HG03097 (cell line): ENCODE results near the gene PSG6.
"Not testable (repeated sequence)": the region's sequence is repeated elsewhere in the genome, so short reads cannot be mapped to it uniquely, and the experiment has no call there.

Experiments used
- ATAC-seq: cut with Tn5 transposase; IDR thresholded peaks from one replicate; pipeline ENCODE4 v1.9.1; 2021; ENCODE audit not compliant: unreplicated experiment, low FRiP score

PSG6 gene

GRCh38 chr19:42912941-42913340, 4.8 kb downstream of the PSG6 start:
- not testable (repeated sequence) for ATAC-seq

GRCh38 chr19:42911731-42912130, 6.0 kb downstream of the PSG6 start:
- not testable (repeated sequence) for ATAC-seq

GRCh38 chr19:42906162-42906561, 11.5 kb downstream of the PSG6 start:
- not testable (repeated sequence) for ATAC-seq

- not testable (repeated sequence) for ATAC-seq
Observed at GRCh38 chr19:42900561-42900960, 17.1 kb downstream of the PSG6 start.

GRCh38 chr19:42899674-42900073, 18.0 kb downstream of the PSG6 start:
- not testable (repeated sequence) for ATAC-seq

- not testable (repeated sequence) for ATAC-seq
Observed at GRCh38 chr19:42899110-42899509, 18.6 kb downstream of the PSG6 start.

GRCh38 chr19:42898656-42899055, 19.0 kb downstream of the PSG6 start:
- not testable (repeated sequence) for ATAC-seq

- ATAC-seq: not testable (repeated sequence)
Observed at GRCh38 chr19:42897729-42898128, 20.0 kb downstream of the PSG6 start.

- not testable (repeated sequence) for ATAC-seq
Observed at GRCh38 chr19:42890446-42890845, 27.2 kb downstream of the PSG6 start.

- not testable (repeated sequence) for ATAC-seq
Observed at GRCh38 chr19:42887876-42888445, 29.7 kb downstream of the PSG6 start.

GRCh38 chr19:42882730-42883129, 35.0 kb downstream of the PSG6 start:
- not testable (repeated sequence) for ATAC-seq

GRCh38 chr19:42882010-42882409, 35.7 kb downstream of the PSG6 start:
- not testable (repeated sequence) for ATAC-seq

GRCh38 chr19:42881279-42881678, 36.4 kb downstream of the PSG6 start:
- not testable (repeated sequence) for ATAC-seq

- not testable (repeated sequence) for ATAC-seq
Observed at GRCh38 chr19:42880621-42881020, 37.1 kb downstream of the PSG6 start.

GRCh38 chr19:42879613-42880012, 38.1 kb downstream of the PSG6 start, which contains the start of gene PSG1:
TSS of gene PSG1 (minus strand) at chr19:42879713. CDS start at chr19:42879581, 132 bp downstream.
- ATAC-seq: no peak

- ATAC-seq: not testable (repeated sequence)
Observed at GRCh38 chr19:42876596-42876995, 41.1 kb downstream of the PSG6 start.

GRCh38 chr19:42875881-42876280, 41.8 kb downstream of the PSG6 start:
- ATAC-seq: not testable (repeated sequence)

GRCh38 chr19:42874901-42875813, 42.5 kb downstream of the PSG6 start:
- not testable (repeated sequence) for ATAC-seq

GRCh38 chr19:42874136-42874535, 43.6 kb downstream of the PSG6 start:
- not testable (repeated sequence) for ATAC-seq

GRCh38 chr19:42872608-42873007, 45.1 kb downstream of the PSG6 start:
- ATAC-seq: no peak

GRCh38 chr19:42857544-42857867, 60.2 kb downstream of the PSG6 start:
- no peak for ATAC-seq
